ENCODE measurements around the gene CHST11.

CHST11 gene

GRCh38 chr12:104620837-104621531 is 164.2 kb downstream of the CHST11 start:
- DNase-seq (ENCODE audit: low spot score in 2 of 2) = no peak
- no peaks in the 10 kb centered on the region for H3K27me3 Mint-ChIP-seq
- peak overlapping the region; percentile 11 for H3K27ac Mint-ChIP-seq
- no peak for ATAC-seq (ENCODE audit: low read depth)
- H3K9me3 Mint-ChIP-seq = no peaks in the 10 kb centered on the region
- H3K4me1 Mint-ChIP-seq = peaks cover 22% of the 10 kb centered on the region
- H3K4me3 Mint-ChIP-seq = no peak overlapping the region
- H3K36me3 Mint-ChIP-seq = peaks cover 5% of the 10 kb centered on the region

GRCh38 chr12:104622928-104623327 is 166.2 kb downstream of the CHST11 start:
- peak overlapping the region; percentile 14 for H3K27ac Mint-ChIP-seq
- peaks cover 28% of the 10 kb centered on the region for H3K4me1 Mint-ChIP-seq
- H3K36me3 Mint-ChIP-seq = peaks cover 8% of the 10 kb centered on the region
- no peaks in the 10 kb centered on the region for H3K9me3 Mint-ChIP-seq
- no peak overlapping the region for H3K4me3 Mint-ChIP-seq
- no peaks in the 10 kb centered on the region for H3K27me3 Mint-ChIP-seq
- ATAC-seq (ENCODE audit: low read depth) (no peak), DNase-seq (ENCODE audit: low spot score in 2 of 2) (no peak)

- ATAC-seq (ENCODE audit: low read depth) (no peak), DNase-seq (ENCODE audit: low spot score in 2 of 2) (no peak)
- Mint-ChIP-seq H3K27ac (no peak overlapping the region), H3K9me3 (no peaks in the 10 kb centered on the region), H3K36me3 (peaks cover 15% of the 10 kb centered on the region), H3K27me3 (no peaks in the 10 kb centered on the region), H3K4me1 (peaks cover 31% of the 10 kb centered on the region), H3K4me3 (no peak overlapping the region)
These were observed 167.1 kb downstream of the CHST11 start for GRCh38 chr12:104623883-104624282.

GRCh38 chr12:104624529-104624928 is 167.8 kb downstream of the CHST11 start:
- Mint-ChIP-seq H3K27ac (peak overlapping the region; percentile 45), H3K9me3 (no peaks in the 10 kb centered on the region), H3K36me3 (peaks cover 15% of the 10 kb centered on the region), H3K4me3 (no peak overlapping the region), H3K4me1 (peaks cover 30% of the 10 kb centered on the region), H3K27me3 (no peaks in the 10 kb centered on the region)
- DNase-seq (ENCODE audit: low spot score in 2 of 2) (no peak), ATAC-seq (ENCODE audit: low read depth) (no peak)

GRCh38 chr12:104626069-104626837 is 169.5 kb downstream of the CHST11 start:
- no peak overlapping the region for H3K27ac Mint-ChIP-seq
- H3K9me3 Mint-ChIP-seq = no peaks in the 10 kb centered on the region
- peaks cover 15% of the 10 kb centered on the region for H3K36me3 Mint-ChIP-seq
- H3K4me1 Mint-ChIP-seq = peaks cover 30% of the 10 kb centered on the region
- ATAC-seq (ENCODE audit: low read depth) = no peak
- no peaks in the 10 kb centered on the region for H3K27me3 Mint-ChIP-seq
- no peak overlapping the region for H3K4me3 Mint-ChIP-seq
- no peak for DNase-seq (ENCODE audit: low spot score in 2 of 2)

- Mint-ChIP-seq H3K27me3 (no peaks in the 10 kb centered on the region), H3K4me1 (peaks cover 32% of the 10 kb centered on the region), H3K9me3 (no peaks in the 10 kb centered on the region), H3K27ac (no peak overlapping the region), H3K4me3 (no peak overlapping the region), H3K36me3 (peaks cover 15% of the 10 kb centered on the region)
- DNase-seq (ENCODE audit: low spot score in 2 of 2) (no peak), ATAC-seq (ENCODE audit: low read depth) (no peak)
These were observed 170.7 kb downstream of the CHST11 start for GRCh38 chr12:104627231-104627989.

GRCh38 chr12:104627990-104628830 is 171.5 kb downstream of the CHST11 start:
- ATAC-seq (ENCODE audit: low read depth) = no peak
- peaks cover 15% of the 10 kb centered on the region for H3K36me3 Mint-ChIP-seq

GRCh38 chr12:104628831-104629135 is 172.0 kb downstream of the CHST11 start:
- H3K27ac Mint-ChIP-seq = no peak overlapping the region
- H3K9me3 Mint-ChIP-seq = no peaks in the 10 kb centered on the region
- no peak overlapping the region for H3K4me3 Mint-ChIP-seq
- no peaks in the 10 kb centered on the region for H3K27me3 Mint-ChIP-seq
- H3K36me3 Mint-ChIP-seq = peaks cover 17% of the 10 kb centered on the region
- H3K4me1 Mint-ChIP-seq = peaks cover 28% of the 10 kb centered on the region
- no peak for DNase-seq (ENCODE audit: low spot score in 2 of 2)
- no peak for ATAC-seq (ENCODE audit: low read depth)

More at GRCh38 chr12:104627990-104628830, 171.5 kb downstream of the CHST11 start:
- Mint-ChIP-seq H3K27me3 (no peaks in the 10 kb centered on the region), H3K4me3 (no peak overlapping the region), H3K4me1 (peaks cover 28% of the 10 kb centered on the region), H3K9me3 (no peaks in the 10 kb centered on the region), H3K27ac (no peak overlapping the region)
- DNase-seq (ENCODE audit: low spot score in 2 of 2) = no peak

GRCh38 chr12:104630230-104630670 is 173.5 kb downstream of the CHST11 start:
- Mint-ChIP-seq H3K27ac (no peak overlapping the region), H3K9me3 (no peaks in the 10 kb centered on the region), H3K4me1 (peaks cover 20% of the 10 kb centered on the region), H3K4me3 (no peak overlapping the region), H3K36me3 (peaks cover 21% of the 10 kb centered on the region), H3K27me3 (no peaks in the 10 kb centered on the region)
- DNase-seq (ENCODE audit: low spot score in 2 of 2) = no peak
- ATAC-seq (ENCODE audit: low read depth) = no peak

GRCh38 chr12:104631867-104632266 is 175.1 kb downstream of the CHST11 start:
- H3K27me3 Mint-ChIP-seq = no peaks in the 10 kb centered on the region
- ATAC-seq (ENCODE audit: low read depth) (no peak), DNase-seq (ENCODE audit: low spot score in 2 of 2) (no peak)
- H3K4me1 Mint-ChIP-seq = peaks cover 18% of the 10 kb centered on the region
- no peak overlapping the region for H3K27ac Mint-ChIP-seq
- no peaks in the 10 kb centered on the region for H3K9me3 Mint-ChIP-seq
- peaks cover 21% of the 10 kb centered on the region for H3K36me3 Mint-ChIP-seq
- H3K4me3 Mint-ChIP-seq = no peak overlapping the region

- ATAC-seq (ENCODE audit: low read depth) = no peak
- H3K9me3 Mint-ChIP-seq = no peaks in the 10 kb centered on the region
These were observed 176.0 kb downstream of the CHST11 start for GRCh38 chr12:104632724-104633201.

GRCh38 chr12:104634044-104634443 is 177.3 kb downstream of the CHST11 start:
- DNase-seq (ENCODE audit: low spot score in 2 of 2) (no peak), ATAC-seq (ENCODE audit: low read depth) (no peak)
- peaks cover 10% of the 10 kb centered on the region for H3K36me3 Mint-ChIP-seq
- peak overlapping the region; percentile 10 for H3K27ac Mint-ChIP-seq
- H3K27me3 Mint-ChIP-seq = no peaks in the 10 kb centered on the region
- no peaks in the 10 kb centered on the region for H3K9me3 Mint-ChIP-seq
- no peak overlapping the region for H3K4me3 Mint-ChIP-seq
- peaks cover 20% of the 10 kb centered on the region for H3K4me1 Mint-ChIP-seq

More at GRCh38 chr12:104632724-104633201, 176.0 kb downstream of the CHST11 start:
- H3K27ac Mint-ChIP-seq = no peak overlapping the region
- H3K36me3 Mint-ChIP-seq = peaks cover 18% of the 10 kb centered on the region
- DNase-seq (ENCODE audit: low spot score in 2 of 2) = no peak
- H3K4me3 Mint-ChIP-seq = no peak overlapping the region
- H3K27me3 Mint-ChIP-seq = no peaks in the 10 kb centered on the region
- peaks cover 19% of the 10 kb centered on the region for H3K4me1 Mint-ChIP-seq

GRCh38 chr12:104634852-104635251 is 178.1 kb downstream of the CHST11 start:
- H3K9me3 Mint-ChIP-seq = peaks cover 2% of the 10 kb centered on the region
- H3K4me1 Mint-ChIP-seq = peaks cover 23% of the 10 kb centered on the region
- no peak for DNase-seq (ENCODE audit: low spot score in 2 of 2)
- H3K27me3 Mint-ChIP-seq = no peaks in the 10 kb centered on the region
- H3K36me3 Mint-ChIP-seq = peaks cover 15% of the 10 kb centered on the region
- no peak for ATAC-seq (ENCODE audit: low read depth)
- H3K4me3 Mint-ChIP-seq = no peak overlapping the region
- no peak overlapping the region for H3K27ac Mint-ChIP-seq

All from memory B cell (primary cell).